Measurements from ENCODE around the gene EPC1. TPM values are rescaled to one million over a fixed set of nuclear protein-coding genes. Genes with fewer than 3 reads are reported as not detected.

The EPC1 gene
- polyA plus RNA-seq, 2 of the 4 experiments (the other 2 are of a cell fraction), result 14.7 to 47.2 TPM

- POLR2A ChIA-PET, result no interaction called here
- H3K4me2 ChIP-seq, result no peak overlapping the region
- H3K27ac ChIP-seq, result no peak overlapping the region
- H3K9me3 ChIP-seq, result no peaks in the 10 kb centered on the region
- TF ChIP-seq HOXB5 (CRISPR knock-in tag; IDR thresholded peaks at IDR 0.05) (no peak), POLR2A (IDR thresholded peaks at IDR 0.05; ENCODE audit: low read length) (no peak), HES2 (IDR thresholded peaks at IDR 0.05) (no peak), HDAC2 (IDR thresholded peaks at IDR 0.05) (no peak), EHF (CRISPR knock-in tag; IDR thresholded peaks at IDR 0.05) (no peak), ESRRA (IDR thresholded peaks at IDR 0.05; ENCODE audit: borderline replicate concordance, low read length) (no peak), TP53 (CRISPR knock-in tag; IDR thresholded peaks at IDR 0.05) (no peak), ATOH8 (CRISPR knock-in tag; IDR thresholded peaks at IDR 0.05; ENCODE audit: low read depth) (no peak), MAZ (IDR thresholded peaks at IDR 0.05; ENCODE audit: borderline replicate concordance, low read depth, low read length) (no peak), CBX2 (IDR thresholded peaks at IDR 0.05; ENCODE audit: borderline replicate concordance, low read depth) (no peak), ELK1 (IDR thresholded peaks at IDR 0.05; ENCODE audit: low read depth, low read length) (no peak), KDM1A (IDR thresholded peaks at IDR 0.05; ENCODE audit: low read depth) (no peak), HOXB13 (CRISPR knock-in tag; IDR thresholded peaks at IDR 0.05; ENCODE audit: low read depth) (no peak), CEBPB (IDR thresholded peaks at IDR 0.05) (no peak), SREBF2 (IDR thresholded peaks at IDR 0.05) (no peak), RFX5 (IDR thresholded peaks at IDR 0.05) (no peak), RARB (CRISPR knock-in tag; IDR thresholded peaks at IDR 0.05) (no peak), BHLHE40 (IDR thresholded peaks at IDR 0.05; ENCODE audit: low read depth, low read length) (no peak)
- peaks cover 8% of the 10 kb centered on the region; the same call in 1 of the 3 replicates for H3K4me1 ChIP-seq
- DNase-seq (ENCODE audit: low read depth in 1 of 2, low spot score in 1 of 2), result no peak
- 95% methylated on average over 6 of the region's 6 CpGs for WGBS (ENCODE audit: missing lambda C conversion rate)
- no peak for FAIRE-seq
- ATAC-seq, result no peak
- CTCF ChIA-PET, result interaction anchor here (1.6 to 11.8 kb wide), 2 partner anchors 10 to 13 kb away, joined by 6 to 118 read pairs; partner anchors contain the start of gene EPC1
- no peak overlapping the region for H3K4me3 ChIP-seq
These were observed 15.6 kb upstream of the EPC1 start for GRCh38 chr10:32362571-32362970.

- no peak overlapping the region for H3K4me2 ChIP-seq
- no peaks in the 10 kb centered on the region for H3K9me3 ChIP-seq
- no peak overlapping the region for H3K27ac ChIP-seq
- ATAC-seq, result no peak
- H3K4me3 ChIP-seq, result no peak overlapping the region
- POLR2A ChIA-PET, result interaction anchor here (0.6 kb wide), 1 partner anchor 18 kb away, joined by 4 read pairs; no protein-coding TSS in a partner anchor
- 91% methylated on average over 2 of the region's 2 CpGs for WGBS (ENCODE audit: missing lambda C conversion rate)
- H3K4me1 ChIP-seq, result 0 out of 3 replicates have a peak, but pooled peaks cover 6% of the 10 kb centered on the region
- no peak for FAIRE-seq
- no peak for TF ChIP-seq NR3C1 (IDR thresholded peaks at IDR 0.05)
- no peak for TF ChIP-seq RNF2 (IDR thresholded peaks at IDR 0.05; ENCODE audit: borderline replicate concordance, low read depth)
- no peak for TF ChIP-seq HDAC2 (IDR thresholded peaks at IDR 0.05)
- no peak for TF ChIP-seq FOXS1 (CRISPR knock-in tag; IDR thresholded peaks at IDR 0.05)
- TF ChIP-seq RARB (CRISPR knock-in tag; IDR thresholded peaks at IDR 0.05), result no peak
- TF ChIP-seq ZSCAN20 (CRISPR knock-in tag; IDR thresholded peaks at IDR 0.05), result no peak
- DNase-seq (ENCODE audit: low read depth in 1 of 2, low spot score in 1 of 2), result no peak
- CTCF ChIA-PET, result interaction anchor here (0.6 to 1.8 kb wide), 3 partner anchors 9 to 221 kb away, joined by 4 read pairs; no protein-coding TSS in a partner anchor
These were observed 13.9 kb upstream of the EPC1 start for GRCh38 chr10:32360884-32361283.

- Histone ChIP-seq H3K4me2 (no peak overlapping the region), H3K4me1 (0 out of 3 replicates have a peak, but pooled peaks cover 6% of the 10 kb centered on the region), H3K4me3 (no peak overlapping the region), H3K9me3 (no peaks in the 10 kb centered on the region), H3K27ac (no peak overlapping the region)
- FAIRE-seq (no peak), DNase-seq (ENCODE audit: low read depth in 1 of 2, low spot score in 1 of 2) (no peak), ATAC-seq (no peak)
- 100% methylated on average over 1 of the region's 1 CpG for WGBS (ENCODE audit: missing lambda C conversion rate)
- POLR2A ChIA-PET, result no interaction called here
- TF ChIP-seq CBX2 (IDR thresholded peaks at IDR 0.05; ENCODE audit: borderline replicate concordance, low read depth), result no peak
- TF ChIP-seq HDAC2 (IDR thresholded peaks at IDR 0.05), result no peak
- TF ChIP-seq POLR2A (IDR thresholded peaks at IDR 0.05; ENCODE audit: low read length), result no peak
- TF ChIP-seq EP300 (IDR thresholded peaks at IDR 0.05), result no peak
- no peak for TF ChIP-seq HOXA7 (CRISPR knock-in tag; IDR thresholded peaks at IDR 0.05)
- no peak for TF ChIP-seq MAFK (IDR thresholded peaks at IDR 0.05; ENCODE audit: partially characterized antibody)
- no peak for TF ChIP-seq BHLHE40 (IDR thresholded peaks at IDR 0.05; ENCODE audit: low read depth, low read length)
- no peak for TF ChIP-seq MYC (IDR thresholded peaks at IDR 0.05; ENCODE audit: borderline replicate concordance, low read length)
- TF ChIP-seq FOXS1 (CRISPR knock-in tag; IDR thresholded peaks at IDR 0.05), result no peak
- TF ChIP-seq EHMT2 (IDR thresholded peaks at IDR 0.05; ENCODE audit: low read depth), result no peak
- no peak for TF ChIP-seq NPAS2 (CRISPR knock-in tag; IDR thresholded peaks at IDR 0.05; ENCODE audit: borderline replicate concordance)
- no peak for TF ChIP-seq ZSCAN20 (CRISPR knock-in tag; IDR thresholded peaks at IDR 0.05)
- CTCF ChIA-PET, result interaction anchor here (0.6 to 1.8 kb wide), 3 partner anchors 82 to 221 kb away, joined by 3 to 4 read pairs (median 4); no protein-coding TSS in a partner anchor
These were observed 13.3 kb upstream of the EPC1 start for GRCh38 chr10:32360241-32360640.

All from A549 (cell line).